HepG2 (cell line): ENCODE measurements around the gene PPP2R2C. TPM values are rescaled to one million over a fixed set of nuclear protein-coding genes. Genes with fewer than 3 reads are reported as not detected.

Experiments
- ATAC-seq: fragments of 200-7000 bp; cut with Tn5 transposase; 3 replicates; pipeline ENCODE4 v1.9.1; 2020; ENCODE audit warnings: mild to moderate bottlenecking, moderate library complexity
- BruUV-seq: library from RNA; stranded (reverse); fragments of 400-500 nt; replicated peaks from 2 replicates; lab custom pipeline; 2021; lab: Mats Ljungman, UMichigan
- CTCF ChIA-PET: fragments of 300-600 bp; formaldehyde crosslinking; extraction: SDS; loops from one replicate; lab custom pipeline; 2021; ENCODE audit warnings: low total read pairs, inconsistent platforms, low intra/inter-chr PET ratio; lab: Yijun Ruan, JAX
- POLR2A ChIA-PET: fragments of 350-600 bp; sonication (Branson Sonifier 250); formaldehyde crosslinking; loops from one replicate; lab custom pipeline; 2020; ENCODE audit warnings: antibody characterized with exemption, inconsistent platforms; lab: Yijun Ruan, JAX
- DNase-seq: peaks from one replicate; pipeline ENCODE4 v3.0.0-alpha.2; 2015; ENCODE audit warnings: low spot score
- FAIRE-seq: peaks from 3 replicates; lab custom pipeline; 2011; peaks lifted over from hg19 to GRCh38; lab: Jason Lieb, UNC
- H2AFZ ChIP-seq: one replicate; pipeline ENCODE4 v1.6.1; 2011; ENCODE audit warnings: low read length, inconsistent platforms
- H3K27ac ChIP-seq: fragments of 300-600 bp; 3 replicates; pipeline ENCODE4 v1.8.0; 2011; ENCODE audit warnings: mixed run types, mild to moderate bottlenecking, mixed read lengths, low read length, inconsistent platforms; ENCODE audit not compliant: insufficient read depth; ENCODE audit errors: extremely low read length
- H3K27me3 ChIP-seq, 2 experiments: fragments of 200-600 bp in 1 of 2; 2 replicates in 1 of 2; 3 replicates in 1 of 2; pipeline versions ENCODE4 v1.6.0 to v1.8.0; 2011; ENCODE audit warnings: low read length in 2 of 2, mild to moderate bottlenecking in 2 of 2, moderate library complexity in 2 of 2, inconsistent platforms in 1 of 2; ENCODE audit not compliant: insufficient read depth in 2 of 2, control insufficient read depth in 1 of 2
- H3K36me3 ChIP-seq, 2 experiments: fragments of 200-600 bp in 1 of 2; replicated peaks in 1 of 2; 2 replicates in 1 of 2; 3 replicates in 1 of 2; pipeline versions ENCODE4 v1.5.1 to v1.8.0; 2011; ENCODE audit warnings: low read length in 2 of 2, inconsistent platforms in 1 of 2; ENCODE audit not compliant: insufficient read depth in 2 of 2, control insufficient read depth in 1 of 2
- H3K4me1 ChIP-seq: 2 replicates; pipeline ENCODE4 v1.5.1; 2012; ENCODE audit warnings: low read length, inconsistent platforms; ENCODE audit not compliant: insufficient read depth
- H3K4me2 ChIP-seq: 2 replicates; pipeline ENCODE4 v1.6.0; 2011; ENCODE audit warnings: low read depth, low read length, inconsistent platforms
- H3K4me3 ChIP-seq, 3 experiments: fragments of 200-600 bp in 1 of 3; sonication (generic), shearing (Covaris generic) in 1 of 3; replicated peaks in 1 of 3; 2 replicates each; pipeline ENCODE4 v1.5.1; 2011 to 2016; ENCODE audit warnings: low read length in 3 of 3, inconsistent platforms in 2 of 3, low read depth in 2 of 3, mild to moderate bottlenecking in 2 of 3, control low read depth in 1 of 3, mixed read lengths in 1 of 3; ENCODE audit not compliant: insufficient read depth in 1 of 3
- H3K79me2 ChIP-seq: one replicate; pipeline ENCODE4 v1.6.1; 2011; ENCODE audit warnings: low read length, inconsistent platforms; ENCODE audit not compliant: insufficient read depth
- H3K9ac ChIP-seq: 2 replicates; pipeline ENCODE4 v1.6.0; 2011; ENCODE audit warnings: mild to moderate bottlenecking, low read depth, low read length, inconsistent platforms; ENCODE audit not compliant: insufficient read depth
- H3K9me3 ChIP-seq: 2 replicates; pipeline ENCODE4 v1.5.1; 2012; ENCODE audit warnings: mild to moderate bottlenecking, low read length
- H4K20me1 ChIP-seq: 2 replicates; pipeline ENCODE4 v1.6.0; 2011; ENCODE audit warnings: inconsistent platforms, mild to moderate bottlenecking, low read length, moderate library complexity; ENCODE audit not compliant: insufficient read depth
- ASH2L ChIP-seq: fragments of 300-600, 200-600 bp; sonication (generic); IDR thresholded peaks from 2 replicates; pipeline ENCODE4 v1.7.0; 2017; ENCODE audit warnings: low read depth, mild to moderate bottlenecking, moderate library complexity, mixed read lengths, low read length; ENCODE audit not compliant: insufficient read length
- BRD4 ChIP-seq: sonication (generic); formaldehyde crosslinking; IDR thresholded peaks from 2 replicates; pipeline ENCODE4 v1.4.0; 2020; ENCODE audit warnings: missing genetic modification reagents
- CC2D1A ChIP-seq: sonication (generic); formaldehyde crosslinking; IDR thresholded peaks from 2 replicates; pipeline ENCODE4 v1.8.1; 2023; ENCODE audit warnings: mild to moderate bottlenecking, missing genetic modification reagents
- GFI1 ChIP-seq: sonication (generic); formaldehyde crosslinking; IDR thresholded peaks from 2 replicates; pipeline ENCODE4 v1.5.0; 2020; ENCODE audit warnings: missing genetic modification reagents, mild to moderate bottlenecking, borderline replicate concordance
- JDP2 ChIP-seq: sonication (generic); formaldehyde crosslinking; IDR thresholded peaks from 2 replicates; pipeline ENCODE4 v1.8.1; 2022; ENCODE audit warnings: missing genetic modification reagents, borderline replicate concordance
- KDM6A ChIP-seq: IDR thresholded peaks from 2 replicates; pipeline ENCODE4 v1.6.1; 2016; ENCODE audit warnings: low read depth
- POLR2A ChIP-seq, 2 experiments: IDR thresholded peaks; 2 replicates each; pipeline ENCODE4 v1.6.1; 2011; ENCODE audit warnings: low read depth in 2 of 2, low read length in 2 of 2, mild to moderate bottlenecking in 1 of 2, moderate library complexity in 1 of 2; ENCODE audit not compliant: insufficient read depth in 1 of 2
- PPARG ChIP-seq: conservative IDR thresholded peaks from 2 replicates; pipeline ENCODE4 v1.6.1; 2016; ENCODE audit warnings: missing biosample characterization, missing genetic modification reagents
- SIN3A ChIP-seq: IDR thresholded peaks from 2 replicates; pipeline ENCODE4 v1.6.1; 2011; ENCODE audit warnings: low read depth, mild to moderate bottlenecking, control low read depth, low read length, borderline replicate concordance
- SNAPC2 ChIP-seq: sonication (generic); formaldehyde crosslinking; IDR thresholded peaks from 2 replicates; pipeline ENCODE4 v1.8.1; 2022; ENCODE audit warnings: mild to moderate bottlenecking, missing genetic modification reagents
- SSRP1 ChIP-seq: IDR thresholded peaks from 2 replicates; pipeline ENCODE4 v1.6.1; 2016; ENCODE audit warnings: control low read depth
- TGIF2 ChIP-seq: IDR thresholded peaks from 2 replicates; pipeline ENCODE4 v1.6.1; 2016; ENCODE audit warnings: control low read depth, missing compliant biosample characterization
- ZBTB7A ChIP-seq: sonication (generic); formaldehyde crosslinking; IDR thresholded peaks from 2 replicates; pipeline ENCODE4 v1.8.0; 2022; ENCODE audit warnings: mild to moderate bottlenecking, missing genetic modification reagents
- ZNF343 ChIP-seq: sonication (generic); formaldehyde crosslinking; IDR thresholded peaks from 2 replicates; pipeline ENCODE4 v1.4.0; 2020; ENCODE audit warnings: mild to moderate bottlenecking, missing genetic modification reagents
- ZNF510 ChIP-seq: sonication (generic); formaldehyde crosslinking; IDR thresholded peaks from 2 replicates; pipeline ENCODE4 v1.4.0; 2020; ENCODE audit warnings: low read depth, mild to moderate bottlenecking, missing genetic modification reagents
- WGBS: methylation state at CpG from one replicate; pipeline ENCODE4 v1.1.6; 2017; ENCODE audit warnings: low lambda C conversion rate; 5-methylcytosine and 5-hydroxymethylcytosine counted together
- in situ Hi-C: cut with HindIII; loops from 2 replicates; pipeline ENCODE4 v1.10.0; 2017; ENCODE audit warnings: low pct_unique_long_range_greater_than_20kb; ENCODE audit not compliant: extremely low pct_ligation_motif_present
- intact Hi-C: fragments of 100-400 bp; cut with micrococcal nuclease; formaldehyde crosslinking; loops from one replicate; pipeline ENCODE4 v1.10.0; 2022; ENCODE audit not compliant: unreplicated experiment
- polyA plus RNA-seq, 8 experiments: library from polyadenylated mRNA; depleted of rRNA in 3 of 8; stranded (reverse) in 7 of 8; unstranded in 1 of 8; fragments of >200 nt; fragmentation: Illumina TruSeq in 4 of 8; extraction: Trizol in 4 of 8; gene quantifications; 2 replicates each; pipeline versions ENCODE4 v1.2.1 to v1.2.3, GENCODE V29; 2011 to 2016; ENCODE audit warnings: low read depth in 4 of 8, missing spikeins in 1 of 8, mixed read lengths in 1 of 8; ENCODE audit not compliant: insufficient read depth in 1 of 8
- total RNA-seq, 5 experiments: library from RNA; depleted of rRNA; stranded (reverse); fragments of >200 nt; fragmentation: Illumina TruSeq; extraction: Trizol; gene quantifications; 2 replicates each; pipeline ENCODE4 v1.2.3, GENCODE V29; 2016; ENCODE audit warnings: low read depth in 1 of 5
- TF ChIP-seq, protein P1 (sequence below): sonication (generic); formaldehyde crosslinking; IDR thresholded peaks from 2 replicates; pipeline ENCODE4 v1.8.1; 2023; ENCODE audit warnings: mild to moderate bottlenecking, inconsistent platforms, moderate library complexity, missing genetic modification reagents, borderline replicate concordance
- TF ChIP-seq, protein P2 (sequence below): sonication (generic); formaldehyde crosslinking; IDR thresholded peaks from 2 replicates; pipeline ENCODE4 v1.8.1; 2023; ENCODE audit warnings: mild to moderate bottlenecking, moderate library complexity, missing genetic modification reagents
- TF ChIP-seq, protein P3 (sequence below): sonication (generic); formaldehyde crosslinking; IDR thresholded peaks from 2 replicates; pipeline ENCODE4 v1.4.0; 2020; ENCODE audit warnings: missing genetic modification reagents
- TF ChIP-seq, protein P4 (sequence below): IDR thresholded peaks from 2 replicates; pipeline ENCODE4 v1.6.1; 2018; ENCODE audit warnings: missing genetic modification reagents, mild to moderate bottlenecking, missing compliant biosample characterization
- TF ChIP-seq, protein P5 (sequence below): sonication (generic); formaldehyde crosslinking; IDR thresholded peaks from 2 replicates; pipeline ENCODE4 v1.5.0; 2020; ENCODE audit warnings: mild to moderate bottlenecking, missing genetic modification reagents

Gene PPP2R2C
- total and polyA plus RNA-seq, 2 of the 13 experiments (the other 11 are each of a cell fraction or from before 2014, with no cell fraction given) = 0.60 to 8.6 TPM

DNA sequence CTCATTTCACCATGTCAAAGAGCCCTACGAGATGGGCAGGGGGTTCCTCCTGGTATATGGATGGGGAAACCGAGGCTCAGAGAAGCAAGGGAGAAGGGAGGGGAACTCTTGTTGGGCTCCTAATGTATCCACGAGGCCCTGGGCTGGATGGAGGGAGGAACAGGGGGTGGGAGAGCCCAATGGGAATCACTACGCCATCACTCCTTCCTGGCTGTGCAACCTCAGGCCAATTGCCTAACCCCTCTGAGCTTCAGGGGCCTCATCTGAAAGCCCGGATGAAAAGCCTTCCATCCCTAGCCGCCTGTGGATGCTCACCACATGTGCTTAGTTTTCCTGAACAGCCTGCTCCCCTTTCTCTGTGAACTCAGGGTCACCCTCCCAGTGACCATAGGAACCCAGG is 57.8 kb downstream of the PPP2R2C start (continued):
- no peak for TF ChIP-seq CC2D1A
- no peak for TF ChIP-seq POLR2A (IDR thresholded peaks at IDR 0.05; ENCODE audit: insufficient read depth in 1 of 2, low read depth in 2 of 2, low read length in 2 of 2)

DNA sequence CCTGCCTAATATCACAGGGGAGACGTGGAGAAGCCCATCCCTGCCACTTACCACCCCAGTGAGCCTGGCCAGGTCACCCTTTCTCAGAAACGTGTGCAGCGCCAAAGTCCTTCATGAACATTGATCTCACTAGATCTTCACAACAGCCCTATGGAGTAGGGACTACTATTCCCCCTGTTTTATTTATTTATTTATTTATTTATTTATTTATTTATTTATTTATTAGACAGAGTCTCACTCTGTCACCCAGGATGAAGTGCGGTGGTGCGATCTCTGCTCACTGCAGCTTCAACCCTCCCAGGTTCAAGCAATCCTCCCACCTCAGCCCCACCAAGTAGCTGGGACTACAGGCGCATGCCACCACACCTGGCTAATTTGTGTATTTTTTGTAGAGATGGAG is 61.8 kb downstream of the PPP2R2C start:
- H2AFZ ChIP-seq = no peak overlapping the region
- ChIA-PET POLR2A (no interaction called here), CTCF (no interaction called here)
- intact Hi-C loops (no loop called here), in situ Hi-C loops (no loop called here)
- no peaks in the 10 kb centered on the region for H3K4me1 ChIP-seq
- H3K36me3 ChIP-seq = no peaks in the 10 kb centered on the region
- H3K9ac ChIP-seq = no peak overlapping the region
- FAIRE-seq (no peak), ATAC-seq (no peak), DNase-seq (no peak)
- 66% methylated on average over 5 of the region's 6 CpGs for WGBS
- no peak overlapping the region for H3K4me2 ChIP-seq
- no peak overlapping the region for H3K4me3 ChIP-seq
- H4K20me1 ChIP-seq = no peaks in the 10 kb centered on the region
- H3K9me3 ChIP-seq = no peaks in the 10 kb centered on the region
- BruUV-seq = no TSS peak
- no peak for TF ChIP-seq GFI1 (CRISPR knock-in tag)
- TF ChIP-seq ZNF510 (CRISPR knock-in tag) = no peak
- no peak for TF ChIP-seq SIN3A
- no peak for TF ChIP-seq SNAPC2 (CRISPR knock-in tag)
- TF ChIP-seq ASH2L = no peak
- TF ChIP-seq, protein P1, sequence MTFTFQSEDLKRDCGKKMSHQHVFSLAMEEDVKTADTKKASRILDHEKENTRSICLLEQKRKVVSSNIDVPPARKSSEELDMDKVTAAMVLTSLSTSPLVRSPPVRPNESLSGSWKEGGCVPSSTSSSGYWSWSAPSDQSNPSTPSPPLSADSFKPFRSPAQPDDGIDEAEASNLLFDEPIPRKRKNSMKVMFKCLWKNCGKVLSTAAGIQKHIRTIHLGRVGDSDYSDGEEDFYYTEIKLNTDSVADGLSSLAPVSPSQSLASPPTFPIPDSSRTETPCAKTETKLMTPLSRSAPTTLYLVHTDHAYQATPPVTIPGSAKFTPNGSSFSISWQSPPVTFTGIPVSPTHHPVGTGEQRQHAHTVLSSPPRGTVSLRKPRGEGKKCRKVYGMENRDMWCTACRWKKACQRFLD (CRISPR knock-in tag) = no peak
- no peak for TF ChIP-seq ZNF343 (CRISPR knock-in tag)
- TF ChIP-seq, protein P2, sequence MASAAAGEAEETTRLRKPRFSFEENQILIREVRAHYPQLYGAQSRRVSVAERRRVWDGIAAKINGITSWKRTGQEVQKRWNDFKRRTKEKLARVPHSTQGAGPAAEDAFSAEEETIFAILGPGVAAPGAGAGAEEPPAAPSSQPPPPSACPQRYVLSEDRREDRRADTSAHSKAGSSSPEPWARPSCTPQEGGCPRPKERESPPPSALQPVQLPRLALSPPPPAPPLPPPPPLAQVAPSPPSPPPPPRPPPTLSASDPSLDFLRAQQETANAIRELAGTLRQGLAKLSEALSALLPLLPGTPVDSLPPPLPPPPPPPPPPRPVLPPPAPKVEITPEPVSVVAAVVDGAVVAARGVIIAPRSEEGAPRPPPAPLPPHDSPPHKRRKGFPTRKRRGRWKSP (CRISPR knock-in tag) = no peak
- TF ChIP-seq, protein P3, sequence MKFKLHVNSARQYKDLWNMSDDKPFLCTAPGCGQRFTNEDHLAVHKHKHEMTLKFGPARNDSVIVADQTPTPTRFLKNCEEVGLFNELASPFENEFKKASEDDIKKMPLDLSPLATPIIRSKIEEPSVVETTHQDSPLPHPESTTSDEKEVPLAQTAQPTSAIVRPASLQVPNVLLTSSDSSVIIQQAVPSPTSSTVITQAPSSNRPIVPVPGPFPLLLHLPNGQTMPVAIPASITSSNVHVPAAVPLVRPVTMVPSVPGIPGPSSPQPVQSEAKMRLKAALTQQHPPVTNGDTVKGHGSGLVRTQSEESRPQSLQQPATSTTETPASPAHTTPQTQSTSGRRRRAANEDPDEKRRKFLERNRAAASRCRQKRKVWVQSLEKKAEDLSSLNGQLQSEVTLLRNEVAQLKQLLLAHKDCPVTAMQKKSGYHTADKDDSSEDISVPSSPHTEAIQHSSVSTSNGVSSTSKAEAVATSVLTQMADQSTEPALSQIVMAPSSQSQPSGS (CRISPR knock-in tag) = no peak
- TF ChIP-seq, protein P4, sequence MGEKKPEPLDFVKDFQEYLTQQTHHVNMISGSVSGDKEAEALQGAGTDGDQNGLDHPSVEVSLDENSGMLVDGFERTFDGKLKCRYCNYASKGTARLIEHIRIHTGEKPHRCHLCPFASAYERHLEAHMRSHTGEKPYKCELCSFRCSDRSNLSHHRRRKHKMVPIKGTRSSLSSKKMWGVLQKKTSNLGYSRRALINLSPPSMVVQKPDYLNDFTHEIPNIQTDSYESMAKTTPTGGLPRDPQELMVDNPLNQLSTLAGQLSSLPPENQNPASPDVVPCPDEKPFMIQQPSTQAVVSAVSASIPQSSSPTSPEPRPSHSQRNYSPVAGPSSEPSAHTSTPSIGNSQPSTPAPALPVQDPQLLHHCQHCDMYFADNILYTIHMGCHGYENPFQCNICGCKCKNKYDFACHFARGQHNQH (CRISPR knock-in tag) = no peak
- TF ChIP-seq PPARG (CRISPR knock-in tag) = no peak
- TF ChIP-seq, protein P5, sequence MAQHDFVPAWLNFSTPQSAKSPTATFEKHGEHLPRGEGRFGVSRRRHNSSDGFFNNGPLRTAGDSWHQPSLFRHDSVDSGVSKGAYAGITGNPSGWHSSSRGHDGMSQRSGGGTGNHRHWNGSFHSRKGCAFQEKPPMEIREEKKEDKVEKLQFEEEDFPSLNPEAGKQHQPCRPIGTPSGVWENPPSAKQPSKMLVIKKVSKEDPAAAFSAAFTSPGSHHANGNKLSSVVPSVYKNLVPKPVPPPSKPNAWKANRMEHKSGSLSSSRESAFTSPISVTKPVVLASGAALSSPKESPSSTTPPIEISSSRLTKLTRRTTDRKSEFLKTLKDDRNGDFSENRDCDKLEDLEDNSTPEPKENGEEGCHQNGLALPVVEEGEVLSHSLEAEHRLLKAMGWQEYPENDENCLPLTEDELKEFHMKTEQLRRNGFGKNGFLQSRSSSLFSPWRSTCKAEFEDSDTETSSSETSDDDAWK (CRISPR knock-in tag) = no peak
- TF ChIP-seq JDP2 (CRISPR knock-in tag) = no peak
- no peak for TF ChIP-seq TGIF2 (CRISPR knock-in tag)
- TF ChIP-seq KDM6A = no peak
- no peak for TF ChIP-seq SSRP1 (CRISPR knock-in tag)
- no peak for TF ChIP-seq ZBTB7A
- no peak for TF ChIP-seq BRD4
- peaks cover 2 to 34% of the 10 kb centered on the region in 2 experiments; a peak in 4 of 5 replicates for H3K27me3 ChIP-seq
- H3K27ac ChIP-seq = no peak overlapping the region
- H3K79me2 ChIP-seq = no peaks in the 10 kb centered on the region
